GM11168 (cell line): Measurements from ENCODE around the gene CD180.

ENCODE experiments used
- in situ Hi-C: fragments of 300-500 bp; cut with MboI; formaldehyde crosslinking; loops from one replicate; pipeline ENCODE4 v1.12.0; 2022; ENCODE audit warnings: low sequenced_read_pairs; ENCODE audit not compliant: unreplicated experiment

The CD180 gene

DNA sequence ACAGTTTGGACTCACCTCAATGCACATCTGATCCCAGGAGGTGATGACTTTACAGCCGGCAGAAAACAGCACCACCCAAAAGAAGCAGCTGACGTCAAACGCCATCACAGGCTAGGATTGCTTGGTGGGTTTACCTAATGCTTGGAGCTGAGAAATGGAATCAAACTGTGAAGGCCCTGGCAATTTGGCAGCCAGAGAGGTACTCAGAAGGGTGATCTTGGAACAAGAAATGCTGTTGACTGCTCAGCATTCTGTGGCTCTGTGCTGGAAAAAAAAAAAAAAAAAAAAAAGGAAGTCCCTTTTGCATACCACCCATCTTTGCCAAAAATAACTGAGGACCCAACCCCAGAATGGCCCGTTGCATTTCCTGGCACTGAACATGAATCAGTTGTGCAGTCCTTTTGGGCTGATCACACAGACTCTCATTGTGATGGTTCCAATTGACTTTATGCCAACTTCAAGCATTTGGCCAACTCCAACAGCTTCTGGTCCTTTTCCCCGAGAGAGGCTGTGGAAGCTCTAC, at the start of gene CD180:
Gene CD180 (minus strand): TSS at position 263 of the 523 bp plus-strand sequence. CDS start 158 bp downstream, at position 105.
- in situ Hi-C loops = no loop called here

DNA sequence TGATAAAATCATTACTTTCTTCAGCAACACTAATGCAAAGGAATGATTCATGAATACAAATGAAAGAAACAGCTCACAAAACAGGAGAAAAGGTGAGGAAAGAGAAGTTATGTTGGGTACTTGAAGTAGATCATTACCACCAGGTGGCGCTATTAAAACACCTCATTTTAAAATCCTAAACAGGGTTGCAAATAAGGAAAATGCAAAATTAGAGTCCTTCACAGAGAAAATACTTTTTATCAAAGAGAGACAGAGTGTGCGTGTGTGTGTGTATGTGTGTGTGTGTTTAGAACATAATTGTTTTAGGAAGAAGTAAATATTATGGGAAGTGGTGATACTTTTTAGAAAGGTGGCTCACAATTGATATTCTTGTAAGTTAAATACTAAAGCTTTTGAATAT, 49.5 kb upstream of the CD180 start:
- in situ Hi-C loops = no loop called here

DNA sequence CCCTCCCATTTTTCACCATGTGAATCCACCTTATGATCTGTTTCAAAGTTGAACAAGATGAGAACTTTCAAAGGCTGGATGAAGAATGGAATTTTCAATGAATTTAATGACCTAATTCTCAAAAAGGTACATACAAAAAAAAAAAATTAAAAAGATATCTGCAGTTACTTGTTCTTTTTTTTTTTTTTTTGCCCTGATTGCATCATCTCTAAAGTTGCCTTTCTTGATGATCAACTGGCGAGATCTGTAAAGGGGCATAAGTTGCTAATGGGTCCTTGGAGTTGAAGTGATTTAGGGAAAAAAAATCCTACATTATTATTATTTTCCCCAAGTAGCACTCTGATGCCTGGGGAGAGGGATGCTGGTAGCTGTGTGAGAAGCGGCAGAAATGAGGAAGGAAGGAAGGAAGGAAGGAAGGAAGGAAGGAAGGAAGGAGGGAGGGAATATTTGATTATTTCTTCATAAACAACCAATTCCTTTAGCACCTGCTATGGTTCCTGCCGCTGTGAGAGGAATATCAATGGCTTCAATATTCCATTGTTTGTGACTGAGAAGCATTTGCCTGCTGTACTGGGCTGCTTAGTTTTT, 48.8 kb upstream of the CD180 start:
- in situ Hi-C loops = no loop called here

DNA sequence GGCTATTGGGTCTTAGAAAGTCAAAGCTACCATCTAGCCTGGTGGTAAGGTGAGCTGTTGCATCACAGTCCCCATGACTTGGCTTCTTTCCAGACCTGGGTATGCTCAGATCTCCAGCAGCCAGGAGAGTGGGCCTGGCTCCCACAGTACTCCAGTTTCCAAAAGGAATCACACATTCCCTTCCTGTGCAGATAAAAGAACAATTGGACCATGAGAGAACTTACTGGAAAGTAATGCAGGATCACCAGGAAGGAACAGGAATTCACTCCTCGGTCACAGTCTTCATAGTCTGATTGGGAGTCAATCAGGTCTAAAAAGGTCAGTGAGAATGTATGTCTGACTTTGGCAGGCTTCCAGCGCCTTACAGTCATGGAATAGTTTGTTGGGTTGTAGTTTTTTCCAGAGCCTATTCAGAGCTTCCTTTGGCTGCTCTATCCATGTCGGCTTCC, 47.8 kb upstream of the CD180 start:
- in situ Hi-C loops = loop anchor here (5.0 kb wide), 1 partner anchor 1008 kb away; no protein-coding TSS in a partner anchor

DNA sequence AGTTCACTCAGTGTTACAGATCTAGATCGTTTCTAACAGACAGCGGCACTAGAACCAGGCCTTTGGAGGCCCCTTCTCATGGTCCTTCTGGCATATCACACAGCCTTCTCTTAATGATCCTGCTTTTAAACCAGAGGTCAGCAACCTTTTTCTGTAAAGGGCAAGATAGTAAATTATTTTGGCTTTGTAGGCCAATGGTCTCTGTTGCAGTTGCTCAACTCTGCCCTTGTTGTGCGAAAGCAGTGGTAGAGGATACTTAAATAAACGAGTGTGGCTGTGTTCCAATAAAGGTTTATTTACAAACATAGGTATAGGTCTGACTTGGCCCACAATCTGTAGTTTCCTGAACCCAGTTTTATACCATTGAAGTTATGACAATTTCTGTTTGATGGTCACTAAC, 47.3 kb upstream of the CD180 start:
- in situ Hi-C loops = loop anchor here (5.0 kb wide), 1 partner anchor 1008 kb away; no protein-coding TSS in a partner anchor

DNA sequence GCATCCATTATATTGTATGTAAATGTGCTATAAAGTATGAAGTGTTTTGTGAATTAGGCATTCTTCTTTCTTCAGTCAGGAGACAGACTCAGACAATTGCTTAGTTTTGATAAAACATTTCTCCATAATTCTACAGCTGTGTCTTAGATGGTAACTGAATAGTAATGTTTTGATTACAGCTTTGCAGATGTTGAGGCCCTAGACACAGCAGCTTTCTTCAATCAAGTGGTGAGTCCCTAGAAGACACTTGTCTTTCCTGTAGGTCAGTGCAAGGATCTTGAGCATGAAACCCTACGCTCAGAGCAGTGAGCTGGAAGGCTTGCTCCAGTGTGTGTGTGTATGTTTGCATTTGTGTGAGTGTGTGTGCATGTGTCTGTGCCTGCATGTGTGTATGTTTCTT, 46.8 kb upstream of the CD180 start:
- in situ Hi-C loops = loop anchor here (5.0 kb wide), 1 partner anchor 1009 kb away; no protein-coding TSS in a partner anchor

DNA sequence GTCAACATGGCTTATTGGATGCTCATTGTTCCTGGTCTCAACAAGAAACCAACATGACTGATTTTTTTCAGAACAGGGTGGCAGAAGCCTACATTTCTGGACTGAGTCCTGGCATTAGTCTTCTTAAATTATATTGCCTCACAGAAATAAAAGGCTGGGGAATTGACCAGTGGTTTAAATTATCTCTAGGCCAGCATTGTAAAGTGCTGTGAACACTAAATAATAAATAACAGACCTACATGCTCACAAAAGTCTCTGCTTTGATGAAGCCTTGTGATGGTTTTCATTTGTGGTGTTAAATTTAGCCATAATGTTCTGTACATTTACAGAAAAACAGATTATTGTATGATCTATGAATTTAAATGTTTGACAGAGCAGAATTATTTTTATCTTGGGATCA, 44.7 kb upstream of the CD180 start:
- in situ Hi-C loops = loop anchor here (5.0 kb wide), 1 partner anchor 1011 kb away; no protein-coding TSS in a partner anchor

DNA sequence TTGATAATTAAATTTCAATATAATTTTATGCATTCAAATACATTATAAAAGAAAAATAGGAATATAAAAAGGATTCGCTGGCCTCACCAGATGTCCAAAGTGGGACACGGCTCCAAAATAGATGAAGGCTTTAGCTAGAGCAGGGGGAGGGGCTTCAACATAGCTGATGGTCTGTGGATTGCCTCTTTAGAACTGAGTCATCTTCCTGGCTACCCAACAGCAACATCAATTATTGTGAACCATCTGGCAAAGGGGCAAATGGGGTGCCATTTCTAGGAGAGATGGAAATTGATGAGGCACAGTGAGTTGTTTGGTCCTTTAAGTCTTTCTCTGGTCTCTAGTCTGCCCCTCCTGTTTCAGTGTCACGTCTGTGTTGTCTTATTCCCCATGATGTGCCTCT, 44.2 kb upstream of the CD180 start:
- in situ Hi-C loops = loop anchor here (5.0 kb wide), 1 partner anchor 1011 kb away; no protein-coding TSS in a partner anchor

DNA sequence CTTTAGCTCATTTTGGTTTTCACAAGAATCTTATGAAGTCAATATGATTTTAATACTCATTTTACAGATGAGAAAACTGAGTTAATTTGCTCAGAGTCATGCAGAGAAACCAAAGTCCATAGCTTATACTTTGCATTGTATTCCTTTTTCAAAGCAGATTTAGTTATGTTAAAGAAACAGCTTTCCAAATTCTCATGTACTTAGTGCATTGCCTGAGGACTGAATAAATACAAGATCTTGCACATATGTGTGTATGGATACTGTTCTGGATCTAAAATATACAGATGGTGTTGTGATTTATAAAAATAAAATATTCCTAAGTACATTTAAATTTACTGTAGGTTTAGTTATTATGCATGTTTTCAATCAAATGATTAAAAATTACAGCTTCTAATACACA, 43.5 kb upstream of the CD180 start:
- in situ Hi-C loops = loop anchor here (5.0 kb wide), 1 partner anchor 1012 kb away; no protein-coding TSS in a partner anchor

DNA sequence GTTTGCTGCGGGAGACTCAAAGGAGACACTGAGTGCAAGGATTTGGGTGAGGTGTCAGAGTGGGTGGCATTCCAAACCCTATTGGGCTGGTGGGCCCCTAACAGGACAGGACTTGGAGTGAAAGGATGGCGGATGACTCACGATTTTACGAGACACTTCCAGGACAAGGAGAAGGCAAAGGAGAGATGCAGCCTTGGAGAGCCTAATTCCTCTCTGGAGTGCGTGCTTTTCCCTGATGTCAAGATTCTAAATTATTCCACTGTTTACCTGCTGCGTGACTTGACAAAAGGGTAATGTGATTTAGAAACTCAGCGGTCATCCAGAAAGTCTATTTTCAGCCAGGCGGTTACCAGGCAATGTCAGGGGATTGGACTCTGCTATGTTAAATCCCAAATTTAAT, 41.6 kb upstream of the CD180 start:
- in situ Hi-C loops = no loop called here

DNA sequence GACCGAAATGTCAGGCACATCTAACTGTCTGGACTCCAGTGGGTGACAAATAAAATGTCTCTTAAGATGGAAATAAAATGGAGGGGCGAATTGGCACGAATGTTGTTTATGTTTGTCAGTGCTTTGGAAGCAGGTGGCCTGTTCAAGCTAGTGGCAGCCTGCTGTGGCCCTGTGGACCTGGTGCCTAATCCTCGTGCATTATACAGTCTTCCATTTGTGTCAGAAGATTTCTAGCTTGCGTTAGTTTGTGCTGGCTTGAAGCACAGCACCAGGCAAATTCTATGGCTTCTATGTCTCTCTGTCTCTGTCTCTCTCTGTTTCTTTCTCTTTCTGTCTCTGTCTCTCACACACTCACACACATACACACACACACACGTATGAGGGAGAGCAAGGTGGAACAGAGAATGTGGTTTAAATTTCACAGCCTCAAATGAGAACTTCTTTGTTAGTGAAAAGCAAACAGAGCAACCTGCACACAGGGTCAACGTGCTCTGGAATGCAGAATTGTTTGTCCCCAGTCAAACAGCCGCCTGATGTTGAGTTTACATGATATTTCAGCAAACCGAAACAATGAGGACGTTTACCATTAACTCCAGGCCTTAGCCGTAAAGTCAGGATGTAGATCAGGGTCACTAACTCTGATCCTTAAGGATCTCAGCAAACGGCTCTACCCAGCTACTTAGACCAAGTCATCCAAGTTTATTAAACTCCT, 39.0 kb upstream of the CD180 start:
- in situ Hi-C loops = no loop called here

DNA sequence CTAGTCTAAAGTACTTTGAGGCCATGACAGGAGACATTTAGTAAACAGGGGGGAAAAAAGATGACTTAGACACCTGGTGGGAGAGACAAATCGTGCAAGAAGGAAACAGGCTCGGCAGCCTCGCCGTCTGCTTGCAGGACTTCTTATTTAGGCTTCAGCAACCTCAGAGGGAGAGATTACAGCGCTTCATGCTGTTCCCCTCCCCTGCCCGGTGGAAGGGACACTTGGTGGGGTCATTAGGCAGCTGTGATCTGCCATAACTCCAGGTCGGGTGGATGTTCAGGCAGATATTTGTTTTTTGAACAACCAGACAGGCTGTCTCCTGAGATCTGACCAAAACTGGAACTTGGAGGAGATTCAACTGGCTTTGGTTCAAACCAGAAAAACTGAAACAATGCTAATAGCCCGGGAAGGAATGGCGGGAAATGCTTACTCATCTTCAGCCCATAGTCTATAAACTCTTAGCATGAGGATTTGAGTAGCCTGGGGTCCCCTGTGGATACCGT, 38.1 kb upstream of the CD180 start:
- in situ Hi-C loops = no loop called here

DNA sequence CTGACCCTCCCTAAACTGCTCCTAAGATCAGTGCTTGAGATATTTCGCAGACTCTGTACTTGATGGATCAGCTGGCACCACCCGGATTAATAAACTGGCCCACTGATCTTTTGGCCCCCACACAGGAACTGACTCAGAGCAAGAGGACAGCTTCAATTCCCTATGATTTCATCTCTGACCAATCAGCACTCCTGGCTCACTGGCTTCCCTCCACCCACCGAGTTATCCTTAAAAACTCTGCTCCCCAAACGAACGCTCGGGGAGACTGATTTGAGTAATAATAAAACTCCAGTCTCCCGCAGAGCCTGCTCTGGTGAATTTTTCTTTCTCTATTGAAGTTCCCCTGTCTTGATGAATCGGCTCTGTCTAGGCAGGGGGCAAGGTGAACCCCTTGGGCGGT, 36.5 kb upstream of the CD180 start:
- in situ Hi-C loops = no loop called here

DNA sequence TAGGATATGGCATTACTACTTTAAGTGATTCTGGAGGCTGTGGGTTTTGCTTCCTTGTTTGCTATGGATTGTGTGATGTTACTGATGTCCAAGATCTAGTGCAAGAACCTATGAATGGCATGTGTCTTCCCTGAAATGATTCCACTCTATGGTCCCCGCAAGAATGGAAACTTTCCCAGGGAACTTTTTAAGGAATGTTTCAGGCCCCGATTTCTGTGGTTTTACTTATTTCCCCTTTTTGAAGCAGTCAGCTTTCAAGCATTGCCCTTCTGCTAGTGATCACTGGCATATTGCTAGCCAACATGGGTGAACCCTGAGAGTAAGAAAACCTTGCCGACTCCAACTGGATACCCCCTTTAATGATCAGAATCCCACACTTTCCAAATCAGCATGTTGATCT, 26.6 kb upstream of the CD180 start:
- in situ Hi-C loops = no loop called here

DNA sequence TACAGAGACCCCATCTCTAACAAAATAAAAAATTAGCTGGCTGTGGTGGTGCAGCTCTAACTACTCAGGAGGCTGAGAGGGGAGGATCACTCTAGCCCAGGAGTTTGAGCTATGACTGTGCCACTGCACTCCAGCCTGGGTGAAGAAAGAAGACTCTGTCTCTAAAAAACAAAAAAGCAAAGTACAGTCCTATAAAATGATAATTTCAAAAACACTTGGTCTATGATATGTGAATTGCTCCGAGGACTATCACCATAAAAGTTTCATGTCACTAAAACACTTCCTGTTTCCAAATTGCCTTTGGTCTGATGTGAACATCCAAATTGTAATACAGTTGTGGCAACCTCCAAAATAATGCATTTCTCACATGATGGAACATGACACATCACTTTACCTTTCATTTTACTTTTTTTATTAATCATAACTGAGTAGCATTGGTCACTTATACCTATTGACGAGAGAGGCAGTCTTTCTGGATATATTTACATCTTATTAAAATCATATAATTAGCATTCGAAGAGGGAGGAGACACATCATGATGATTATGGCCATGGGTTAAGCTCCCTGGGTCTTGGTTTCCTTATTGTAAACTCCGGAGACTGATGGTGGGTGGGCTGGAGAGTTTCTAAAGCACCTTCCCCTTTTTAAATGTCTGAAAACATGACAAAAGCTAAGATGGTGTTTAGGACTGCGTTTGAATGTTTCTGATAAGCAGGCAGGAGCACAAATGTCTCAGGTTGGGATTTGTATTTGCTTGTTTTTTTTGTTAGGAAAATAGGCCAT, 25.8 kb upstream of the CD180 start:
- in situ Hi-C loops = no loop called here

DNA sequence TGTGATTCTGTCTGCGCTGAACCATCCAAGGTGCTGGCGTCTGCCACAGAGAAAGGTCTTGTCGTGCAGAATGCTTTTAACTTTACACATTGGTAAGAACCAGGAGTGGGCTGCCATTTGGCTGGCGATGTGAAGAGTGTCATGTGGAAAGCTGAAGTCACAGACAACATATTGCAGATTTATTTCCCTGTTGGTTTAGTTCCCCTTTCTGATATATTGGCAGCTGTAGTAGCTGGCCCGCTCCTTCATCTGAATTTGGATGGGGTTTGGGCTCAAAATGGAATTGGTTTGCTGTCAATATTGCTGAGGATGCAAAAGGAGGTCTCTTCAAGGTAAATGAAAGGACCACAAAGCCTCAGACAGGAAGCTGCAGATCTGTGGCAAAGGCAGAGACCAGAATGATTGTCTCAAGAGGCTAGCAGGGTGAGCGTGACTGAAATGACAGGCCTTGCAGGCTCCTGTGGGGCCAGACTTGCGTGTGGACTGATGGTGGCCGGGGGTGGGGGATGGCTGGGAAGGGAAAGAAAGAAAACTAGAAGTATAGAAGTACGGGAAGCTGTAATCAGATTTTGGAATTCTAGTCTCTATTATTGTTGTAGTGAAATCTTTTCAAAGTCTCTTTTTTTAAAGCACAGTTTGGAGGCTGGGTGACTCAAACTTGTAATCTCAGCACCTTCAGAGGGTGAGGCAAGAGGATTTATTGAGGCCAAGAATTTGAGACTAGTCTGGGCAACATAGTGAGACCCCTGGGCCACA, 25.1 kb upstream of the CD180 start:
- in situ Hi-C loops = no loop called here

DNA sequence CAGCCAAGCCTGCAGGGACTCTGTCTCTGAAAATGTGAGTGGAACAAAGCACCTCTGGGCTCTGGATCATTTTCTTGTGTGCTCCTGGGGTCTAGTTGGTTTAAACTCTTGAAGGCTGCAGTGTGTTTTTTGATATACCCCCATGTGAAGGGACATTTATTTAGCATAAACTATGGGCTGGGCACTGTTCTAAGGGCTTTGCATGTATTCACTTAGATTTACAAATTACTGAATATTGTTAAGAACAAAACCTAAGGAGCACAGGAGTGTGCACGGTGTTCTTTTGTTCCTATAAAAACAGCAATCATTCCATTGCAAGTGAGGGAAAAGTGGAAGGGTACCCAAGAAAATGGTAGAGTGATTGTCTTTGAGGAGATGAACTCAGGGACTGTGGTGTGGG, 20.0 kb upstream of the CD180 start:
- in situ Hi-C loops = no loop called here

DNA sequence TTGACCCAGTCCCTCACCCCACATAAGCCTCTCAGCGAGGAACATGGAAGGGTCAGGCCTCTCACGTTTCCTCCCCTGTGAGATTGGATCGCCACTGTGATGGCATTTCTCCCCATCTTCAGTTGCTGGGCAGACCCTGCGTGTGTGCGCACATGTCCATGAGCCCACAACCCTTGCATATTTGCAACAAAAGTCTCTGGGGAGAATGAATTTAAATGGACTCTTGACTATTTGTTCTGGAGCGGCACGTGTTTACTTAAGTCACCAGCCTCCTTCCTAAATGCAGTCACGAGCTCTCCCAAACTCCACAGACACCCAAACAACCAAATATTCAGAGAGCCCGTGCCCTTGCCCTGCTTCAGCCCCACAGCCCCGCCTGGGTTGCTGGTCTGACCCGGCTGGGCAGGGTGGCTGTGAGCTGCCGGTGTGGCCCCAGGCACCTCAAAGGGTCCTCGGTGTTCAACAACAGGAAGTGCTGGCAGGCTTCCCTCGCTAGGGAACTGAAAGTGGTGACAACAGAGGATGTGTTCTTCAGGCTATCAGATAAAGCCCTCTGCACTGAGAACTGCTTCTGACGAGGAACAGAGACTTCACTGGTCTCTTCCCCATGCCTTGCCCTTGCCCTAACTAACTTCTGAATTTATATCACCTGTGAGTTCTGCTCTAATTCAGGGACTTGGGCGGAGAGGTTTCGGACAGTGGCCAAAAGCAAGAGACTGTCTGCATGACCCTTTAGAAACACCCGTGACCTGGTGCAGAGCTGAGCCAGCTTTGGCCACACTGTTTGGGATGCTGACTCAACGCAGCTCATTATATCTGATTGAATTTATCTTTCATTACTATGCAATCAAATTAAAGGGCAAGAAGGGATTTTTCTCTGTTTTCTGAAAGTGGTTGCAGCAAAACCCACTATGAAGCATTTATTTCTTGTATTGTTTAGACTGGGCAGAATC, 19.2 kb upstream of the CD180 start:
- in situ Hi-C loops = no loop called here
